Measurements from ENCODE around the gene SYNDIG1.

GRCh38 chr20:24572862-24573261 lies 103.4 kb downstream of the SYNDIG1 start:
- TF ChIP-seq CTCF (IDR thresholded peaks at IDR 0.05) (no peak), POLR2A (IDR thresholded peaks at IDR 0.05) (no peak), EP300 (IDR thresholded peaks at IDR 0.05; ENCODE audit: low read depth) (no peak), POLR2AphosphoS5 (IDR thresholded peaks at IDR 0.05) (no peak)

All from transverse colon (tissue), 4 donors.